ENCODE data around the gene GFPT1.

GRCh38 chr2:69278366-69278765, 108.7 kb downstream of the GFPT1 start:
- TF ChIP-seq, protein P1, sequence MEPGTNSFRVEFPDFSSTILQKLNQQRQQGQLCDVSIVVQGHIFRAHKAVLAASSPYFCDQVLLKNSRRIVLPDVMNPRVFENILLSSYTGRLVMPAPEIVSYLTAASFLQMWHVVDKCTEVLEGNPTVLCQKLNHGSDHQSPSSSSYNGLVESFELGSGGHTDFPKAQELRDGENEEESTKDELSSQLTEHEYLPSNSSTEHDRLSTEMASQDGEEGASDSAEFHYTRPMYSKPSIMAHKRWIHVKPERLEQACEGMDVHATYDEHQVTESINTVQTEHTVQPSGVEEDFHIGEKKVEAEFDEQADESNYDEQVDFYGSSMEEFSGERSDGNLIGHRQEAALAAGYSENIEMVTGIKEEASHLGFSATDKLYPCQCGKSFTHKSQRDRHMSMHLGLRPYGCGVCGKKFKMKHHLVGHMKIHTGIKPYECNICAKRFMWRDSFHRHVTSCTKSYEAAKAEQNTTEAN (CRISPR knock-in tag; IDR thresholded peaks at IDR 0.05) = no peak
- TF ChIP-seq XRCC5 (IDR thresholded peaks at IDR 0.05; ENCODE audit: low read depth, low read length) = no peak
